HG03442 (cell line): ENCODE results near the gene CADM2.

Source experiments
- ATAC-seq: cut with Tn5 transposase; IDR thresholded peaks from one replicate; pipeline ENCODE4 v1.9.1; 2021; ENCODE audit warnings: mild to moderate bottlenecking, moderate library complexity; ENCODE audit not compliant: unreplicated experiment

The CADM2 gene

GRCh38 chr3:84983490-84983889, 24.7 kb downstream of the CADM2 start:
- no peak for ATAC-seq

- ATAC-seq, result no peak
Measured at GRCh38 chr3:84984429-84984828, 25.6 kb downstream of the CADM2 start.

- ATAC-seq, result no peak
Measured at GRCh38 chr3:84985795-84986194, 27.0 kb downstream of the CADM2 start.

DNA sequence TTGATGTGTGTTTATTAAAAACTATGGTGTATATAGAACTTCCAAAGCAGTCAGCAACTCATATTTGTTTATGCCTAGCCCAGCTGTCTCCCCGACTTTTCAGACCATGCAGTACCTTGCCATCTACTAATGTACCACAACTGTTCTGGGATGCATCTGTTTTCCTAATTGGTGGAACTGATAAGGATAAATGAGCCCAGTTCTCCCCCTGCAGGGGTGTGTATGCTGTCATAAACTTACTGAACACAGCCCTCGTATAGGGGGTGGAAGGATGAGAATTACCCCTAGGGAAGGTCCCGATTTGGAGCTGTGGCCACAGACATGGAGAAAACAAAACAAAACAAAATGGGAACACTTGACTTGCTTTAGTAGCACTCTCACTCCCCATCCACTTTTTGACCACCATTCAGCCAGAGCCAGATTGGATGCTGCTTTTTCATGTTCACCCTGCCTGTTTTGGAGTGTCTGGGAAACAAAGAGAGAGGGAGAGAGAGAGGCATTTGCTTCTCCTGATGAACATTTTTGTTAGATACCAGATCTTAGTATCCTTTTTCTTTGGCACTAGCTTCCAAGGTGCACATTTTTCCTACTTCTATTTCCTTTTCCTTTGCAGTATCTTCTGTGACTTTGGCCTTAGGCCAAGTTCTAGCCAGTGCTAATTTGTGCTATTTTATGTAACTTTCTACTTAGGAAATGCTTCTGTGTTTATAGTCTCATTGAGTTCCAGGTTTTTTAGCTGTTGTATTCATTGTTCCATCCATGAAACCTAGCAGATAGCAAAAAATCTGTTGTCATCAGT, 29.1 kb downstream of the CADM2 start:
- no peak for ATAC-seq

DNA sequence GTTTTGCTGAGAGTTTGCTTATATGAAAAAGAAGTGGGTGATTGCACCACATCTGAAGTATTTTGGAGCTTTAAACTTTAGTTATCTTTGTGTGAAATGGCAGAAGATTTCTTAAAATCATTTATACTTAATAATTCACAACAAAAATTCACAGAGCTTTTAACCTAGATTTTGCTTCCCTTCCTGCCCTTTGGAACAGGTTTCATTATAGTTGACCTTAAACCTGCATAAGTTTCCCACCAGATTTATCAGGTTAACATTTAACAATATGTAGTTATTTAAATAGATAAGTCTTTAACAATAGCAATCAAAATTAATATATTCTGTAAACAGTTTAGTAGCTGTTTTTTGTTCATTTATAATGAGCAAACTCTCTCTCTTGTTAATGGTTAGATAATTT, 30.3 kb downstream of the CADM2 start:
- no peak for ATAC-seq

- ATAC-seq, result no peak
Measured at GRCh38 chr3:84991422-84991900, 32.7 kb downstream of the CADM2 start.

DNA sequence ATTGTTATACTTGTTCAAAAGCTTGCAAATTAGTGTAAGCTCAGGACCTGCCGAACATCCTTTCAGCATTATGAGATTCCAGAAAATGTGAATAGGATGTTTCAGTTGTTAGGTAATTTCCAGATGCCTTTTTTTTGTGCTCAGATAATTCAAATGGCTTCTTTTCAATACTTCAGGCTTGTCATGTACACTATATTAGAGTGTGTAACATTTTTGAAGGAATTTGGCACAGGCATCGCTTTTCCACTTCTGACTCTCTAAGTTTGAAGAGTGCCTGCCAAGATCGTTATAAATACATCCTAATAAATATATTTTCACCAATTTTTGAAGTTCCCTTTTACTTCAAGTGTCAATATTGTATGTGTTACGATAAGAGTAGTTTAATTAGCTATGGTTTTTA, 35.2 kb downstream of the CADM2 start:
- no peak for ATAC-seq

- ATAC-seq, result no peak
Measured at GRCh38 chr3:84998545-84998944, 39.8 kb downstream of the CADM2 start.

GRCh38 chr3:85003479-85003878, 44.7 kb downstream of the CADM2 start:
- ATAC-seq, result no peak

DNA sequence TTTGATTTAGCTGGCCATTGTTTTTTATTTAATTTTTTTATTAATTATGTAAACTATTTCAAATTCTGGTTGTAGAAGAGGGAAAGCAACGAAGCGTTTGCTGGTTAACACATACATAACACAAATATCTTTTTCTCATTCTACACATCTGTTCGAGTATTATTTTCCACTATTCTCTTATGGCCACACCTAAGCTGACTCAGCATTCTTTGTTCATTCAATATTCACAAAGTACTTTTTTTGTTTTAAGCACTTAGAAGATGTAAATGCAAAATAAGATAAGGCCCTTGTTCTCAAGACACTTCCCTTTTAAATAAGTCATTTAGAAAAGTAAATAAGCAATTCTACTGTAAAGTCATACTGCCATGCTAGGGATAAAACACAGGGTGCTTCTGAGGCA, 45.4 kb downstream of the CADM2 start:
- no peak for ATAC-seq

GRCh38 chr3:85005946-85006345, 47.2 kb downstream of the CADM2 start:
- ATAC-seq, result no peak

DNA sequence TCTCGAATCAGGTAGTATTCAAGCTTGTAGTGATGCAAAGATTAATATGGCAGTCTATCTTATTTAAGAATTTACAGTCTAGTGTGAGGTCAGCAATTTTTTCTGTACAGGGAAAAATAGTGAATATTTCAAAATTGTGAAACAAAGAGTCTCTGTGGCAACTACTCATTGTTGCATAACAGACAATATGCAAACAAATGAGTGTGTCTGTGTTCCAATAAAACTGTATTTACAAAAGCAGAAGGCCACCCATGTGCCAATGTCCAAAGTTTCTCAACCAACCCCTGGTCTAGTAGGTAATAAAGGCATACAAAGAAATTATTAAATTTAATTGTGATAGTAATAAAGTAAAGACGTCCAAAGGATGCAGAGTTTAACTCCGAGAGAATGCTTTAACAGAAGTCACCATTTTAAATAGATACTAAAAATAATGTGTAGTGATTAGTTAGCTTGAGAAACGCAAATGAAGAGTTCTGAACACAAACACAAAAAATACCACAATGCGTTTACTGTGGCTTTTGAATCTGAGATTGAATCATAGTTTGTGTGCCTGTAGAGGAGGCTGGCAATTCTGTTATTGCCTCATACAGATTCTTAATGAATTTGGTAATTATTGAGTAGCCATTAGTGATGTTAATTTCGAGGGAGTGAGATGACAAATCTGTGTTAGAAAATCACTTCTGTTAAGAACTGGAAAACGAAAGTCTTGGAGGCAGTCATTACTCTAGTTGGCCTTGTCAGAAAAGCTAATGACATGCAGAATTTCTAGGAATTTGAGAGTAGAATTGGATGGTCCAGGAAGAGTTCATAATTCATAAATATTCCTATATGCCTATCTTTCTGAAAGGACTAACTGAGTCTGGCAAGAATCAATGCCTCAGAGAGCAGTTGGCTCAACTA, 48.7 kb downstream of the CADM2 start:
- no peak for ATAC-seq

DNA sequence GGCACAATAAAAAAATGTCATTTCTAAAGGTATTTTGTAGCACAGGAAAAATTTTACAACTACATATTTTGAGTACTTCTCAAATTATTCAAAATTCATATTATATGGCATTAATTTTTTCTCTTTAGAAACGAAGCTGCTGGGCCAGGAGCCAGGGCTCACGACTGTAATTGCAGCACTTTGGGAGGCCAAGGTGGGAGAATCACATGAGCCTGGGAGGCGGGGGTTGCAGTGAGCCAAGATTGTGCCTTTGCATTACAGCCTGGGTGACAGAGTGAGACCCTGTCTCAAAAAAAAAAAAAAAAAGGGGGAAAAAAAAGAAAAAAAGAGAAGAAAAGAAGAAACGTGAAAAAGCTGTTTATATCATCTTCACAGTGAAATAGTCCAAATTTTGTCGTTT, 62.0 kb downstream of the CADM2 start:
- ATAC-seq, result no peak

GRCh38 chr3:85030052-85030451, 71.3 kb downstream of the CADM2 start:
- no peak for ATAC-seq

GRCh38 chr3:85037203-85037602, 78.4 kb downstream of the CADM2 start:
- no peak for ATAC-seq

DNA sequence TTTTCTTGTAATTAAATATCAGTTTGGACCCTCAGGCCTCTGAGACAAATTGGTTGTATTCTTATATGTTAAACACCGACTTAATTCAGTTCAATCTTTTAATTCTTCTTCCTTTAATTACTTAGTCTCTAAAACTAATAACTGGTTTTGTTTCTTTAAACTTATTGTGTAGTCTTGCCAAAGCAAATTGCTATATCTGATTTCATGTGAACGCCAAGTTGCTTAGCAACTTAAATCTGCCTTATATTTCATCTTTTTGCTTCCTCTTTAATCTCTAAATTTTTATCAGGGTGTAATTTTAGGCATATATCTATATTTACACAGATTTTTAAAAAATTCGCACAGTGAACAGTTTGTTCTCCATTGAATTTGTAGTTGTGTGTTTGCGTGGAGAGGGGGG, 82.2 kb downstream of the CADM2 start:
- ATAC-seq, result no peak

GRCh38 chr3:85041562-85042055, 82.8 kb downstream of the CADM2 start:
- no peak for ATAC-seq

DNA sequence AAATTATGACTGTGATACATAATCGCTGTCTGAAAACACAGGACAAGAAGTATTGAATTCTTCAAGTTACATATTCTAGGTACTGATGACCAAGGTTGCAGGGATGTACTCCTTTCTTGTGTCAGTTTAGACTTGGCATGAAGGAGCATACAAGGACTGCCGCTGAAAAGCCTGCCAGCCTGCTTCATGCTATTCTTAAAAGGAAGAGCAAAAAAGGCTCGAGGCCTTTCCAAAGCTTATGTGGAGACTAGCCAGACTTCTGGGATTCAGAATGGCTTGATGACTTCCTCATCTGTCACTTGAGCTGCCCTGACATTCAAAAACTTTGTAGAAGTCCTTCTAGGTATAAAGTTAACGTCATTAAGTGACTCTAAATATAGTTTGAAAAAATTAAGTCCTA, 92.0 kb downstream of the CADM2 start:
- ATAC-seq, result no peak

DNA sequence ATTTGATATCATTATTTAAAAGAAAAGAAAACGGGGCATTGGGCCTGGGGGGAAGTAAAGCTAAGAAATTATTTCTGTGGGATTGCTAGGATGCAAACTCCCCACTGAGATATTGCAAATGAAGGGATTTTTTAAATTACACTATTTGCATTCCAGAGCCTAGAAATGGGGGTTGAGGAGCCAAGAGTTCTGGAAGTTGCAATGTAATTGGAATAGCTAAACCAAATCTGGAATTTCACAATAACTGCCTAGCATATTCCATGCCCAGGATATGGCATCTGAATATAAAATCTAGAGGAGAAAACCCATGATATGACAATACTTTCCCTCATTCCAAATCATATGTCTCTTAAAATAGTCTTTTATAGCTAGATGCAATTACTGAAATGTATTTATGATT, 93.0 kb downstream of the CADM2 start:
- ATAC-seq, result no peak

- ATAC-seq, result no peak
Measured at GRCh38 chr3:85053626-85054025, 94.8 kb downstream of the CADM2 start.

DNA sequence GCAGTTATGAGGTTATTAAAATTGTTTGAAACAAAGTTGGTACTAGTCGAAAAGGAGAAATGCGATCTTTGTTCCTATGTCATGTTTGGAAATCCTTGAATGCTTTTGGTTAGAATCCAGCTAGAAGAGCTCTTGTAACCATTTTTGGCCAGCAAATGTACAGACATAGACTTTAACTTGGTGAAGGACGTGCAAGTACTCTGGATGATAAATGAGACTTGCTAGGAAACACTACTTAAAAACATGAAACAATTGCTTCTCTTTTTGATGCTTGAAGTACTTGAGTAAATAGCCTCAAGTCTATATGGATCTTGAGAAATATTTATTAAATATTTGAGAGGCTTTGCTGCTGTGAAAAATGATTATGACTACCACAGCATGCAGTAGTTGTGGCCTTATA, 95.8 kb downstream of the CADM2 start:
- ATAC-seq, result no peak

GRCh38 chr3:85068911-85069310, 110.1 kb downstream of the CADM2 start:
- ATAC-seq, result no peak
